ENCODE data around the gene WHRN. TPM values are rescaled to one million over a fixed set of nuclear protein-coding genes. Genes with fewer than 3 reads are reported as not detected.
A peak's percentile ranks its signal among the peaks of the same experiment; 100 is the strongest.

Gene WHRN
- total RNA-seq, 1 experiment from 2014 or later, result 1.4 TPM

- CTCF ChIA-PET, result interaction anchor here (0.7 to 3.4 kb wide), 16 partner anchors 12 to 603 kb away, joined by 3 to 70 read pairs (median 4); partner anchors contain the start of genes AKNA and ATP6V1G1
- H3K4me3 ChIP-seq (ENCODE audit: low read depth, low read length), result no peak overlapping the region
- Mint-ChIP-seq H3K4me1 (ENCODE audit: low read depth, unreplicated experiment) (no peaks in the 10 kb centered on the region), H3K27me3 (ENCODE audit: insufficient read depth, unreplicated experiment) (no peaks in the 10 kb centered on the region), H3K36me3 (ENCODE audit: insufficient read depth, unreplicated experiment) (no peaks in the 10 kb centered on the region), H3K27ac (ENCODE audit: unreplicated experiment) (no peak overlapping the region), H3K9me3 (ENCODE audit: unreplicated experiment) (no peaks in the 10 kb centered on the region), H3K4me3 (ENCODE audit: unreplicated experiment) (no peak overlapping the region)
- no peaks in the 10 kb centered on the region for H3K27me3 ChIP-seq (replicated peaks; ENCODE audit: control insufficient read depth, insufficient read depth, low read length)
- H3K4me1 ChIP-seq, result peaks cover 9% of the 10 kb centered on the region
- BruUV-seq (replicated peaks), result no TSS peak
- peak; percentile 81 to 82 for DNase-seq
- intact Hi-C loops (cut with micrococcal nuclease; ENCODE audit: unreplicated experiment), result loop anchor here (1.0 kb wide), 4 partner anchors 82 to 610 kb away; no protein-coding TSS in a partner anchor
- no peaks in the 10 kb centered on the region for H3K36me3 ChIP-seq (ENCODE audit: control insufficient read depth, insufficient read depth, low read length)
- H3K9me3 ChIP-seq, result no peaks in the 10 kb centered on the region
- TF ChIP-seq, protein P1, sequence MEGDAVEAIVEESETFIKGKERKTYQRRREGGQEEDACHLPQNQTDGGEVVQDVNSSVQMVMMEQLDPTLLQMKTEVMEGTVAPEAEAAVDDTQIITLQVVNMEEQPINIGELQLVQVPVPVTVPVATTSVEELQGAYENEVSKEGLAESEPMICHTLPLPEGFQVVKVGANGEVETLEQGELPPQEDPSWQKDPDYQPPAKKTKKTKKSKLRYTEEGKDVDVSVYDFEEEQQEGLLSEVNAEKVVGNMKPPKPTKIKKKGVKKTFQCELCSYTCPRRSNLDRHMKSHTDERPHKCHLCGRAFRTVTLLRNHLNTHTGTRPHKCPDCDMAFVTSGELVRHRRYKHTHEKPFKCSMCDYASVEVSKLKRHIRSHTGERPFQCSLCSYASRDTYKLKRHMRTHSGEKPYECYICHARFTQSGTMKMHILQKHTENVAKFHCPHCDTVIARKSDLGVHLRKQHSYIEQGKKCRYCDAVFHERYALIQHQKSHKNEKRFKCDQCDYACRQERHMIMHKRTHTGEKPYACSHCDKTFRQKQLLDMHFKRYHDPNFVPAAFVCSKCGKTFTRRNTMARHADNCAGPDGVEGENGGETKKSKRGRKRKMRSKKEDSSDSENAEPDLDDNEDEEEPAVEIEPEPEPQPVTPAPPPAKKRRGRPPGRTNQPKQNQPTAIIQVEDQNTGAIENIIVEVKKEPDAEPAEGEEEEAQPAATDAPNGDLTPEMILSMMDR (IDR thresholded peaks at IDR 0.05; ENCODE audit: insufficient read depth in 1 of 2, low read depth in 1 of 2, low read length in 1 of 2, severe bottlenecking in 1 of 2, unreplicated experiment in 1 of 2), result peak; percentile 75 to 88
- POLR2A ChIA-PET, result interaction anchor here (0.6 kb wide), 1 partner anchor 207 kb away, joined by 3 read pairs; no protein-coding TSS in a partner anchor
These were observed 99.8 kb downstream of the WHRN start for GRCh38 chr9:114405294-114406034.

DNA sequence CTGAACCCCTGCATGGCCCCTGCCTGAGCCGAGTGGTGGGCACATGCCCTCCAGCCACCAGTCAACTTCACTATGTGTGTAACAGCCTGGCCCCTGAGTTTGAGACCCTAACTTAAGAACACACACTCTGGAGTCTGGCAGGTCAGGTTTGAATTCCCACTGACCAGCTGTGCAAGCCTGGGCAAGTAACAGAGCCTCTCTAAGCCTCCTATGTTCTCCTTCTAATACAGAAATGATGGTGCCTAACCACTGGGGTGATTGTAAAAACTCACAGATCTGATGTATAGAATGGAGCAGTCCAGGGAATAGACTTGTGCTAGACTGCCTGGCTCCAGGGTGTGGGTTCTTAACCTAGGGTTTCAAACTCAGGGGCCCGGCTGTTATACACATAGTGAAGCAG is 100.7 kb downstream of the WHRN start:
- no peaks in the 10 kb centered on the region for H3K9me3 Mint-ChIP-seq (ENCODE audit: unreplicated experiment)
- H3K36me3 Mint-ChIP-seq (ENCODE audit: insufficient read depth, unreplicated experiment), result no peaks in the 10 kb centered on the region
- ChIA-PET POLR2A (no interaction called here), CTCF (interaction anchor here (0.6 to 3.0 kb wide), 3 partner anchors 13 to 249 kb away, joined by 3 to 9 read pairs (median 4); partner anchors contain the start of gene AKNA)
- H3K4me3 ChIP-seq (ENCODE audit: low read depth, low read length), result no peak overlapping the region
- no peak for DNase-seq
- H3K4me1 Mint-ChIP-seq (ENCODE audit: low read depth, unreplicated experiment), result no peaks in the 10 kb centered on the region
- no peak overlapping the region for H3K27ac Mint-ChIP-seq (ENCODE audit: unreplicated experiment)
- TF ChIP-seq, protein P1 (IDR thresholded peaks at IDR 0.05; ENCODE audit: insufficient read depth in 1 of 2, low read depth in 1 of 2, low read length in 1 of 2, severe bottlenecking in 1 of 2, unreplicated experiment in 1 of 2), result no peak
- H3K9me3 ChIP-seq, result no peaks in the 10 kb centered on the region
- BruUV-seq (replicated peaks), result no TSS peak
- no peak overlapping the region for H3K4me3 Mint-ChIP-seq (ENCODE audit: unreplicated experiment)
- H3K4me1 ChIP-seq, result peaks cover 9% of the 10 kb centered on the region
- H3K27me3 ChIP-seq (replicated peaks; ENCODE audit: control insufficient read depth, insufficient read depth, low read length), result no peaks in the 10 kb centered on the region
- H3K36me3 ChIP-seq (ENCODE audit: control insufficient read depth, insufficient read depth, low read length), result no peaks in the 10 kb centered on the region
- no peaks in the 10 kb centered on the region for H3K27me3 Mint-ChIP-seq (ENCODE audit: insufficient read depth, unreplicated experiment)
- intact Hi-C loops (cut with micrococcal nuclease; ENCODE audit: unreplicated experiment), result no loop called here

- BruUV-seq (replicated peaks), result no TSS peak
- intact Hi-C loops (cut with micrococcal nuclease; ENCODE audit: unreplicated experiment), result no loop called here
- Mint-ChIP-seq H3K9me3 (ENCODE audit: unreplicated experiment) (no peaks in the 10 kb centered on the region), H3K4me3 (ENCODE audit: unreplicated experiment) (no peak overlapping the region), H3K27ac (ENCODE audit: unreplicated experiment) (no peak overlapping the region), H3K36me3 (ENCODE audit: insufficient read depth, unreplicated experiment) (peaks cover 3% of the 10 kb centered on the region), H3K27me3 (ENCODE audit: insufficient read depth, unreplicated experiment) (no peaks in the 10 kb centered on the region), H3K4me1 (ENCODE audit: low read depth, unreplicated experiment) (no peaks in the 10 kb centered on the region)
- H3K4me3 ChIP-seq (ENCODE audit: low read depth, low read length), result no peak overlapping the region
- POLR2A ChIA-PET, result no interaction called here
- no peak for DNase-seq
- no peaks in the 10 kb centered on the region for H3K36me3 ChIP-seq (ENCODE audit: control insufficient read depth, insufficient read depth, low read length)
- H3K27me3 ChIP-seq (replicated peaks; ENCODE audit: control insufficient read depth, insufficient read depth, low read length), result no peaks in the 10 kb centered on the region
- H3K4me1 ChIP-seq, result peaks cover 9% of the 10 kb centered on the region
- TF ChIP-seq, protein P1 (IDR thresholded peaks at IDR 0.05; ENCODE audit: insufficient read depth in 1 of 2, low read depth in 1 of 2, low read length in 1 of 2, severe bottlenecking in 1 of 2, unreplicated experiment in 1 of 2), result no peak
- CTCF ChIA-PET, result interaction anchor here (0.7 to 3.0 kb wide), 2 partner anchors 250 to 316 kb away, joined by 3 to 9 read pairs; no protein-coding TSS in a partner anchor
- no peaks in the 10 kb centered on the region for H3K9me3 ChIP-seq
These were observed 102.0 kb downstream of the WHRN start for GRCh38 chr9:114403153-114403756.
